K562 (cell line): ENCODE measurements around the gene HGS. TPM values are rescaled to one million over a fixed set of nuclear protein-coding genes. Genes with fewer than 3 reads are reported as not detected.

ENCODE experiments used
- ATAC-seq: fragments of 200-7000 bp; cut with Tn5 transposase; 3 replicates; pipeline ENCODE4 v1.9.1; 2020; ENCODE audit warnings: moderate library complexity
- BruUV-seq: library from RNA; stranded (reverse); fragments of 400-500 nt; replicated peaks from 2 replicates; lab custom pipeline; 2021; lab: Mats Ljungman, UMichigan
- CTCF ChIA-PET: fragments of 300-600 bp; formaldehyde crosslinking; extraction: SDS; loops from one replicate; lab custom pipeline; 2021; ENCODE audit warnings: low intra/inter-chr PET ratio; lab: Yijun Ruan, JAX
- POLR2A ChIA-PET: fragments of 300-600, 350-650 bp; sonication (Branson Sonifier 250); formaldehyde crosslinking; extraction: SDS; loops from one replicate; lab custom pipeline; 2021; ENCODE audit warnings: antibody characterized with exemption, inconsistent platforms; lab: Yijun Ruan, JAX
- DNase-seq, 4 experiments: peaks; one replicate each; pipeline versions ENCODE4 v3.0.0 to v3.0.0-alpha.2; 2011 to 2018; ENCODE audit warnings: low spot score in 3 of 4, mixed read lengths in 3 of 4; ENCODE audit errors: extremely low read depth in 1 of 4
- FAIRE-seq: peaks from 2 replicates; lab custom pipeline; 2011; peaks lifted over from hg19 to GRCh38; lab: Jason Lieb, UNC
- H2AFZ ChIP-seq: 2 replicates; pipeline ENCODE4 v1.6.0; 2011; ENCODE audit warnings: low read depth, low read length, control low read depth, inconsistent platforms
- H3K27ac ChIP-seq: fragments of 200-600 bp; 3 replicates; pipeline ENCODE4 v1.8.0; 2011; ENCODE audit warnings: low read depth, mild to moderate bottlenecking, control low read depth, inconsistent platforms, low read length, moderate library complexity, mixed read lengths; ENCODE audit errors: extremely low read depth
- H3K27me3 ChIP-seq, 2 experiments: fragments of 300-600 bp in 1 of 2; 2 replicates in 1 of 2; 3 replicates in 1 of 2; pipeline versions ENCODE4 v1.6.0 to v1.8.0; 2011; ENCODE audit warnings: inconsistent platforms in 2 of 2, low read length in 2 of 2, mild to moderate bottlenecking in 1 of 2, mixed read lengths in 1 of 2, moderate library complexity in 1 of 2; ENCODE audit not compliant: control insufficient read depth in 2 of 2, insufficient read depth in 2 of 2
- H3K36me3 ChIP-seq: fragments of 300-600 bp; 3 replicates; pipeline ENCODE4 v1.8.0; 2011; ENCODE audit warnings: mild to moderate bottlenecking, low read length, inconsistent platforms; ENCODE audit not compliant: control insufficient read depth, insufficient read depth
- H3K4me1 ChIP-seq, 2 experiments: fragments of 200-600 bp in 1 of 2; replicated peaks in 1 of 2; 2 replicates in 1 of 2; 3 replicates in 1 of 2; pipeline versions ENCODE4 v1.5.1 to v1.8.0; 2011; ENCODE audit warnings: inconsistent platforms in 2 of 2, low read length in 2 of 2, mild to moderate bottlenecking in 1 of 2, mixed read lengths in 1 of 2, moderate library complexity in 1 of 2; ENCODE audit not compliant: control insufficient read depth in 2 of 2, insufficient read depth in 2 of 2
- H3K4me2 ChIP-seq: 2 replicates; pipeline ENCODE4 v1.6.1; 2011; ENCODE audit warnings: low read length, control low read depth, inconsistent platforms, mixed read lengths; ENCODE audit not compliant: insufficient read depth
- H3K4me3 ChIP-seq: fragments of 200-600 bp; sonication (generic), shearing (Covaris generic); 2 replicates; pipeline ENCODE4 v1.5.1; 2016; ENCODE audit warnings: control low read depth, inconsistent platforms
- H3K79me2 ChIP-seq: fragments of 200-600 bp; 3 replicates; pipeline ENCODE4 v1.8.0; 2011; ENCODE audit warnings: low read length, inconsistent platforms; ENCODE audit not compliant: control insufficient read depth, insufficient read depth
- H3K9ac ChIP-seq, 2 experiments: 2 replicates each; pipeline versions ENCODE4 v1.6.0 to v1.6.1; 2011; ENCODE audit warnings: low read depth in 2 of 2, low read length in 2 of 2, control low read depth in 1 of 2, inconsistent platforms in 1 of 2, mild to moderate bottlenecking in 1 of 2, mixed read lengths in 1 of 2; ENCODE audit not compliant: insufficient read depth in 1 of 2
- H3K9me1 ChIP-seq: one replicate; pipeline ENCODE4 v1.6.0; 2011; ENCODE audit warnings: inconsistent platforms, mild to moderate bottlenecking, low read length, moderate library complexity; ENCODE audit not compliant: control insufficient read depth, insufficient read depth
- H3K9me3 ChIP-seq: replicated peaks from 2 replicates; pipeline ENCODE4 v1.5.1; 2011; ENCODE audit warnings: low read depth, low read length, inconsistent platforms; ENCODE audit not compliant: control insufficient read depth, insufficient read depth
- H4K20me1 ChIP-seq: replicated peaks from 2 replicates; pipeline ENCODE4 v1.6.1; 2011; ENCODE audit warnings: low read length, inconsistent platforms, mixed read lengths; ENCODE audit not compliant: control insufficient read depth, insufficient read depth
- CBFA2T3 ChIP-seq: fragments of 450-650 bp; IDR thresholded peaks from 2 replicates; pipeline ENCODE4 v1.6.1; 2017
- HIVEP1 ChIP-seq: fragments of 250-450 bp; sonication (Bioruptor Pico); IDR thresholded peaks from 2 replicates; pipeline ENCODE4 v1.4.0; 2020; ENCODE audit warnings: mild to moderate bottlenecking
- MCM7 ChIP-seq, 2 experiments: fragments of 450-650 bp; IDR thresholded peaks; 2 replicates each; pipeline ENCODE4 v1.6.1; 2016 to 2018
- NR2C1 ChIP-seq, 2 experiments: fragments of 450-650 bp; IDR thresholded peaks; 2 replicates each; pipeline ENCODE4 v1.6.1; 2017; ENCODE audit warnings: mild to moderate bottlenecking in 2 of 2, antibody characterized with exemption in 1 of 2, inconsistent platforms in 1 of 2, missing compliant biosample characterization in 1 of 2, missing genetic modification characterization in 1 of 2
- UBTF ChIP-seq, 2 experiments: IDR thresholded peaks; 2 replicates each; pipeline ENCODE4 v1.6.1; 2012; ENCODE audit warnings: improper control_type of control experiment in 2 of 2, low read depth in 2 of 2, low read length in 2 of 2, borderline replicate concordance in 1 of 2
- ZNF140 ChIP-seq: fragments of 250-450 bp; sonication (Bioruptor Pico); IDR thresholded peaks from 2 replicates; pipeline ENCODE4 v1.8.0; 2021; ENCODE audit warnings: moderate library complexity, mild to moderate bottlenecking, inconsistent platforms
- ZNF316 ChIP-seq: fragments of 450-650 bp; IDR thresholded peaks from 2 replicates; pipeline ENCODE4 v1.6.1; 2016
- ZNF511 ChIP-seq: sonication (generic); formaldehyde crosslinking; IDR thresholded peaks from 2 replicates; pipeline ENCODE4 v1.8.0; 2022; ENCODE audit warnings: mild to moderate bottlenecking, missing genetic modification reagents
- ZNF764 ChIP-seq: fragments of 250-450 bp; sonication (Bioruptor Pico); IDR thresholded peaks from 2 replicates; pipeline ENCODE4 v1.4.0; 2020; ENCODE audit warnings: low read depth, mild to moderate bottlenecking, moderate library complexity
- WGBS: fragments of 100-300 bp; shearing (Covaris generic); methylation state at CpG from one replicate; pipeline ENCODE4 v1.1.6; 2016; ENCODE audit warnings: low coverage, mixed read lengths; ENCODE audit not compliant: insufficient coverage; ENCODE audit errors: missing lambda C conversion rate; 5-methylcytosine and 5-hydroxymethylcytosine counted together
- in situ Hi-C: fragments of 300-500 bp; cut with MboI; formaldehyde crosslinking; loops from 4 replicates; pipeline ENCODE4 v1.15.0; 2018; ENCODE audit warnings: inconsistent platforms, mixed read lengths
- intact Hi-C: fragments of 100-400 bp; cut with micrococcal nuclease; formaldehyde crosslinking; loops from 2 replicates; pipeline ENCODE4 v1.14.2; 2022
- polyA plus RNA-seq, 8 experiments: library from polyadenylated mRNA; depleted of rRNA in 4 of 8; stranded (reverse) in 5 of 8; unstranded in 3 of 8; fragments of >200 nt; fragmentation: Nextera tagmentation in 2 of 8; fragmentation: Illumina TruSeq in 1 of 8; extraction: Ambion mirVana in 2 of 8; extraction: Trizol in 1 of 8; gene quantifications; 2 replicates each; pipeline versions ENCODE4 v1.2.1 to v1.2.3, GENCODE V29; 2011 to 2014; ENCODE audit warnings: inconsistent platforms in 1 of 8, missing spikeins in 1 of 8
- total RNA-seq, 7 experiments: library from RNA; depleted of rRNA in 6 of 7; stranded (reverse); fragments of >200 nt in 6 of 7; fragmentation: Illumina TruSeq in 2 of 7; extraction: Trizol in 2 of 7; gene quantifications; 2 replicates each; pipeline versions ENCODE4 v1.2.1 to v1.2.3, GENCODE V29; 2011 to 2021; ENCODE audit warnings: low replicate concordance in 1 of 7

The HGS gene
- total and polyA plus RNA-seq, 9 of the 15 experiments (the other 6 are each of a cell fraction or from before 2014, with no cell fraction given): 3.9 to 176 (median 77.1) TPM

- TF ChIP-seq UBTF (IDR thresholded peaks at IDR 0.05; ENCODE audit: borderline replicate concordance in 1 of 2, low read depth in 2 of 2, low read length in 2 of 2): peak; percentile 56 to 72; a peak in 2 of 4 replicates
- no peak for TF ChIP-seq CBFA2T3
- no peak for TF ChIP-seq MCM7 (IDR thresholded peaks at IDR 0.05)
- TF ChIP-seq ZNF764 (CRISPR knock-in tag): peak; percentile 31; the same call in 1 of the 2 replicates
- peak; percentile 27; the same call in 1 of the 2 replicates for TF ChIP-seq HIVEP1 (CRISPR knock-in tag)
Measured at GRCh38 chr17:81636505-81637288, 47.1 kb upstream of the HGS start, which contains the start of the genes NPLOC4 and TSPAN10 (continued).

- no peak for TF ChIP-seq ZNF140 (CRISPR knock-in tag)
- TF ChIP-seq NR2C1 (IDR thresholded peaks at IDR 0.05): no peak
- 0 out of 2 replicates have a peak, but pooled peaks have one; percentile 20 for TF ChIP-seq NR2C1 (tag; IDR thresholded peaks at IDR 0.05)
- no peak for TF ChIP-seq ZNF511 (CRISPR knock-in tag)
- 0 out of 2 replicates have a peak, but pooled peaks have one; percentile 5 for TF ChIP-seq ZNF316
- TF ChIP-seq CBFA2T3: 0 out of 2 replicates have a peak, but pooled peaks have one; percentile 14
- H3K9me1 ChIP-seq: no peaks in the 10 kb centered on the region
- no TSS peak for BruUV-seq
Measured at GRCh38 chr17:81638683-81639082, 45.1 kb upstream of the HGS start.

More at GRCh38 chr17:81638683-81639082, 45.1 kb upstream of the HGS start:
- peak overlapping the region in 1 of 2 experiments; percentile 74; a peak in 1 of 4 replicates for H3K9ac ChIP-seq
- H3K36me3 ChIP-seq: peaks cover 13% of the 10 kb centered on the region; the same call in 2 of the 3 replicates
- peaks cover 33% of the 10 kb centered on the region for H3K79me2 ChIP-seq
- intact Hi-C loops: no loop called here
- peaks cover 21 to 32% of the 10 kb centered on the region in 2 experiments; a peak in 4 of 5 replicates for H3K4me1 ChIP-seq
- H3K9me3 ChIP-seq: no peaks in the 10 kb centered on the region
- ATAC-seq (no peak), DNase-seq (no peak), FAIRE-seq (no peak)
- H2AFZ ChIP-seq: 0 out of 2 replicates have a peak overlapping the region, but pooled peaks have one; percentile 44
- ChIA-PET POLR2A (interaction anchor here (0.9 to 1.2 kb wide), 3 partner anchors 8 to 21 kb away, joined by 3 to 5 read pairs (median 3); no protein-coding TSS in a partner anchor), CTCF (no interaction called here)
- H3K4me2 ChIP-seq: no peak overlapping the region
- no peak overlapping the region for H3K4me3 ChIP-seq
- 36% methylated on average over 3 of the region's 4 CpGs for WGBS
- H4K20me1 ChIP-seq: peaks cover 6% of the 10 kb centered on the region
- no peak overlapping the region for H3K27ac ChIP-seq
- in situ Hi-C loops: no loop called here
- no peaks in the 10 kb centered on the region for H3K27me3 ChIP-seq
